ENCODE results near the gene INCA1. TPM values are rescaled to one million over a fixed set of nuclear protein-coding genes. Genes with fewer than 3 reads are reported as not detected.

The INCA1 gene
- total RNA-seq, 2 experiments from 2014 or later = 0.82 TPM; not detected in 1

GRCh38 chr17:5035315-5035714, 38.0 kb upstream of the INCA1 start, which contains the start of gene SLC52A1:
Gene SLC52A1, minus strand, starts transcription at chr17:5035426. Its CDS starts 820 bp downstream, at chr17:5034606.
- ChIA-PET CTCF (ENCODE audit: unreplicated experiment) (interaction anchor here (1.1 kb wide), 1 partner anchor 11 kb away, joined by 3 read pairs; no protein-coding TSS in a partner anchor), POLR2A (interaction anchor here (0.6 to 1.0 kb wide), 4 partner anchors 10 to 392 kb away, joined by 3 to 7 read pairs (median 4); no protein-coding TSS in a partner anchor)
- BruUV-seq (replicated peaks) = no TSS peak
- Histone ChIP-seq H4K20me1 (ENCODE audit: insufficient read depth, low read length) (no peaks in the 10 kb centered on the region), H3K4me3 (ENCODE audit: low read depth, low read length, poor library complexity, severe bottlenecking) (peak within 1 kb of the TSS; percentile 34), H3K4me2 (ENCODE audit: low read length) (peak within 1 kb of the TSS; percentile 59), H3K9me2 (ENCODE audit: insufficient read depth, low read length) (no peaks in the 10 kb centered on the region), H3K4me1 (ENCODE audit: insufficient read depth, low read length, poor library complexity, severe bottlenecking) (peaks cover 38% of the 10 kb centered on the region), H3K79me2 (ENCODE audit: insufficient read depth, low read depth, low read length) (no peaks in the 10 kb centered on the region), H3K9me3 (ENCODE audit: low read length) (no peaks in the 10 kb centered on the region), H3K27ac (ENCODE audit: low read depth, low read length, poor library complexity, severe bottlenecking) (no peak within 1 kb of the TSS), H2AFZ (ENCODE audit: low read length) (peak within 1 kb of the TSS; percentile 76; the same call in 1 of the 2 replicates), H3K36me3 (ENCODE audit: insufficient read depth, low read length) (no peaks in the 10 kb centered on the region)
- intact Hi-C loops (cut with micrococcal nuclease; ENCODE audit: unreplicated experiment) = no loop called here
- TF ChIP-seq CTCF (conservative IDR thresholded peaks at IDR 0.05; ENCODE audit: low read length) (no peak), EZH2phosphoT487 (IDR thresholded peaks at IDR 0.05; ENCODE audit: borderline replicate concordance, low read depth, low read length) (no peak)
- no peak for DNase-seq (ENCODE audit: low spot score)

GRCh38 chr17:5034651-5035050, 37.3 kb upstream of the INCA1 start:
- peak overlapping the region; percentile 59; the same call in 1 of the 2 replicates for H3K4me2 ChIP-seq (ENCODE audit: low read length)
- no peak overlapping the region for H2AFZ ChIP-seq (ENCODE audit: low read length)
- no peak overlapping the region for H3K27ac ChIP-seq (ENCODE audit: low read depth, low read length, poor library complexity, severe bottlenecking)
- BruUV-seq (replicated peaks) = no TSS peak
- intact Hi-C loops (cut with micrococcal nuclease; ENCODE audit: unreplicated experiment) = loop anchor here (5.0 kb wide), 1 partner anchor 47 kb away; the partner anchor contains the start of gene CAMTA2
- DNase-seq (ENCODE audit: low spot score) = no peak
- H4K20me1 ChIP-seq (ENCODE audit: insufficient read depth, low read length) = no peaks in the 10 kb centered on the region
- CTCF ChIA-PET (ENCODE audit: unreplicated experiment) = interaction anchor here (0.6 kb wide), 1 partner anchor 27 kb away, joined by 3 read pairs; no protein-coding TSS in a partner anchor
- H3K4me3 ChIP-seq (ENCODE audit: low read depth, low read length, poor library complexity, severe bottlenecking) = no peak overlapping the region
- H3K36me3 ChIP-seq (ENCODE audit: insufficient read depth, low read length) = no peaks in the 10 kb centered on the region
- no peaks in the 10 kb centered on the region for H3K79me2 ChIP-seq (ENCODE audit: insufficient read depth, low read depth, low read length)
- no peak for TF ChIP-seq CTCF (conservative IDR thresholded peaks at IDR 0.05; ENCODE audit: low read length)
- no peak for TF ChIP-seq EZH2phosphoT487 (IDR thresholded peaks at IDR 0.05; ENCODE audit: borderline replicate concordance, low read depth, low read length)
- no peaks in the 10 kb centered on the region for H3K9me3 ChIP-seq (ENCODE audit: low read length)
- H3K9me2 ChIP-seq (ENCODE audit: insufficient read depth, low read length) = no peaks in the 10 kb centered on the region
- POLR2A ChIA-PET = interaction anchor here (0.6 to 0.8 kb wide), 3 partner anchors 11 to 178 kb away, joined by 3 read pairs; no protein-coding TSS in a partner anchor
- peaks cover 38% of the 10 kb centered on the region for H3K4me1 ChIP-seq (ENCODE audit: insufficient read depth, low read length, poor library complexity, severe bottlenecking)

GRCh38 chr17:5034063-5034462, 36.7 kb upstream of the INCA1 start:
- ChIA-PET POLR2A (interaction anchor here (0.6 kb wide), 2 partner anchors 17 to 179 kb away, joined by 3 read pairs; no protein-coding TSS in a partner anchor), CTCF (ENCODE audit: unreplicated experiment) (interaction anchor here (0.6 kb wide), 1 partner anchor 28 kb away, joined by 3 read pairs; no protein-coding TSS in a partner anchor)
- no TSS peak for BruUV-seq (replicated peaks)
- Histone ChIP-seq H3K4me1 (ENCODE audit: insufficient read depth, low read length, poor library complexity, severe bottlenecking) (peaks cover 38% of the 10 kb centered on the region), H3K4me2 (ENCODE audit: low read length) (no peak overlapping the region), H3K36me3 (ENCODE audit: insufficient read depth, low read length) (no peaks in the 10 kb centered on the region), H2AFZ (ENCODE audit: low read length) (no peak overlapping the region), H3K9me3 (ENCODE audit: low read length) (no peaks in the 10 kb centered on the region), H3K27ac (ENCODE audit: low read depth, low read length, poor library complexity, severe bottlenecking) (no peak overlapping the region), H3K79me2 (ENCODE audit: insufficient read depth, low read depth, low read length) (no peaks in the 10 kb centered on the region), H3K4me3 (ENCODE audit: low read depth, low read length, poor library complexity, severe bottlenecking) (no peak overlapping the region), H4K20me1 (ENCODE audit: insufficient read depth, low read length) (no peaks in the 10 kb centered on the region), H3K9me2 (ENCODE audit: insufficient read depth, low read length) (no peaks in the 10 kb centered on the region)
- TF ChIP-seq CTCF (conservative IDR thresholded peaks at IDR 0.05; ENCODE audit: low read length) = no peak
- no peak for TF ChIP-seq EZH2phosphoT487 (IDR thresholded peaks at IDR 0.05; ENCODE audit: borderline replicate concordance, low read depth, low read length)
- no peak for DNase-seq (ENCODE audit: low spot score)
- intact Hi-C loops (cut with micrococcal nuclease; ENCODE audit: unreplicated experiment) = loop anchor here (5.0 kb wide), 1 partner anchor 47 kb away; the partner anchor contains the start of gene CAMTA2

All from OCI-LY7 (cell line).